ENCODE measurements around the gene UBL4A.

Gene UBL4A

DNA sequence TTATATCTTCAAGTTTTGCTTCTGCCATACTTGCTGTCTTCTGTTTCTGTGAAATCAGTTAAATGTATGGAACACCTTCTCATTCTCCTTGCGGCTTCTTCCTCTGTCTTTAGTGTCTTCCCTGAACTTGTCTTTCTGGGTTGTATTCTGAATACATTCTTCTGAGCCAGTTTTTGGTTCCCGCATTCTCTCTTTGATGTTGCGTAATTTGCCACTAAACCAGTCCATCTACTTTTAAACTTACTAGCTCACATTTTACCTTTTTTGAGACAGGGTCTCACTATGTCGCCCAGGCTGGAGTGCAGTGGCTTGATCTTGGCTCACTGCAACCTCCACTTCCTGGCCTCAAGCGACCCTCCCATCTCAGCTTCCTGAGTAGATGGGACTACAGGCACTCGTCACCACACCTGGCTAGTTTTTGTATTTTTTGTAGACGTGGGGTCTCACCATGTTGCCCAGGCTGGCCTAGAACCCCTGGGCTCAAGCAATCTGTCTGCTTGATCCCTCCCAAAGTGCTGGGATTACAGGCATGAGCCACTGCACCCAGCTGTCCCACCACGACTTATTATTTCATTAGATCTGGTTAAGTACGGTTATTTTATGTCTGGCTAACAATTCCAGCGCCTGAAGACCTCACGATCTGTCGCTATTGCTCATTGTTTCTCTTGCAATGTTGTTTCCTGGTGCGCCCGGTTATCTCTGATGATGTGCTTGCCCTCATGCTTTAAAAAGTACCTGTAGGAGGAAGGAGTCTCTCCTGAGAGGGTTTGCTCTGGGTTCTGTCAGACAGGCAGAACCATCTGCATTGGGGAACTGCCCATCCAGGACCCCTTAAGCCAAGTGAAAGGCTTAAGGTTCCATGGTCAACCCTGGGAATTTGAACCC is 39.4 kb upstream of the UBL4A start:
- Histone ChIP-seq H3K36me3 (no peaks in the 10 kb centered on the region), H3K4me2 (no peak overlapping the region), H3K27me3 (peaks cover 67% of the 10 kb centered on the region), H3K4me1 (peaks cover 13% of the 10 kb centered on the region), H3K27ac (no peak overlapping the region), H3K4me3 (no peak overlapping the region), H4K20me1 (peaks cover 9% of the 10 kb centered on the region; the same call in 1 of the 2 replicates), H3K9ac (no peak overlapping the region), H3K9me3 (no peaks in the 10 kb centered on the region)
- peak; percentile 72 for TF ChIP-seq Cebpa-rat (IDR thresholded peaks at IDR 0.05)

DNA sequence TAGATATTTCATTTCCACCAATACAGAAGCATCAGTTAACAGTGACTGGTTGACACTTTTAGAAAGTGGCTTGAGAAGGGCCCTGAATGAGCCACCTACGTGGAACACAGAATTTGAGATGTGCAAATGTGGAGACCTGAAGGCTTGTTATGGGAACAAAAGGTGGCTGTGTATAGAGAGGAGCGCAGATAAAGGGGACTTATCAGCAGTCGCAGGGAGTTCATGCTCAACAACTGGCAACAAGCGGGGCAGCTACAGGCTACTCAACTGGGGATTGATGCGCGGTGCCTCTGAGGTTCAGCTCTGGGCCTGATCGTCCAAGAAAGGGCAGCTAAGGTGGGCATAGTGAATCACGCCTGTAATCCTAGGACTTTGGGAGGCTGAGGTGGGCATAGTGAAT is 33.0 kb upstream of the UBL4A start:
- Histone ChIP-seq H3K27me3 (peaks cover 42% of the 10 kb centered on the region; the same call in 1 of the 2 replicates), H3K27ac (no peak overlapping the region), H3K4me3 (no peak overlapping the region), H3K9me3 (0 out of 2 replicates have a peak, but pooled peaks cover 18% of the 10 kb centered on the region), H3K36me3 (no peaks in the 10 kb centered on the region), H4K20me1 (no peaks in the 10 kb centered on the region), H3K9ac (no peak overlapping the region), H3K4me1 (peaks cover 15% of the 10 kb centered on the region), H3K4me2 (no peak overlapping the region)
- no peak for TF ChIP-seq Cebpa-rat (IDR thresholded peaks at IDR 0.05)

DNA sequence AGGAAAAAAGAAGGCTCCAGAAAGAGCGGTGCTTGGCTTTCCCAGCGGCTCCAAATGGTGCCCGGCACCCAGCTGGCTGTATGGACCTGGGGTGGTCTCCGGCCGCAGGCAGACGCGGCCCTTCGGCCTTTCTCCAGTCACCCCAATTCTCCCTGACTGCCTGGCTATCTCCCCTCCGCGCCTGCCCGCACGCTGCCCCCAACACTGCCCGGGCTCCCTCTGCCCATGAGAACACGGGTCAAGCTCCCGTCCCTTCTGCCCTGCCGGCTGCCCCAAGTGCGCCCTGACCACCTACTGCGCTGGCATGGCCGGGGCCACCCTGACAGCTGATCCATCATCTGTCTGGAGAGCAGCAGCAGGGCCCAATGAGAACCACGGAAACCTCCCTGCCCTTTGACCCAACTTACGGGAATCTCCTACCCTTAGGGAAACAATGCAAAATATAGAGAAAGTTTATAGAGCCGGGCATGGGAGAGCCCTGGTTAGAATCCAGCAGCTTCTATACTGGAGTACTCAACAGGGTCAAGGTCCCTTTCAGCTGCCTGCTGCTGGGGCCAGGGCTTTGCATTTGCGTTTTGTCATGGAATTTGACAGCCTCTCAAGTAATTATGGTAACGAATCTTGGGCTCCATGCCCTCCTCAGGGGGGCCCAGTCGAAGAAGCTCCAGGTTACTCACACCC is 30.8 kb upstream of the UBL4A start:
- Histone ChIP-seq H3K9ac (no peak overlapping the region), H4K20me1 (no peaks in the 10 kb centered on the region), H3K27me3 (peaks cover 29% of the 10 kb centered on the region), H3K9me3 (0 out of 2 replicates have a peak, but pooled peaks cover 18% of the 10 kb centered on the region), H3K27ac (no peak overlapping the region), H3K4me3 (no peak overlapping the region; the same call in 1 of the 2 replicates), H3K4me1 (peaks cover 32% of the 10 kb centered on the region), H3K4me2 (peak overlapping the region; percentile 80), H3K36me3 (peaks cover 6% of the 10 kb centered on the region; the same call in 1 of the 2 replicates)
- TF ChIP-seq Cebpa-rat (IDR thresholded peaks at IDR 0.05), result no peak

DNA sequence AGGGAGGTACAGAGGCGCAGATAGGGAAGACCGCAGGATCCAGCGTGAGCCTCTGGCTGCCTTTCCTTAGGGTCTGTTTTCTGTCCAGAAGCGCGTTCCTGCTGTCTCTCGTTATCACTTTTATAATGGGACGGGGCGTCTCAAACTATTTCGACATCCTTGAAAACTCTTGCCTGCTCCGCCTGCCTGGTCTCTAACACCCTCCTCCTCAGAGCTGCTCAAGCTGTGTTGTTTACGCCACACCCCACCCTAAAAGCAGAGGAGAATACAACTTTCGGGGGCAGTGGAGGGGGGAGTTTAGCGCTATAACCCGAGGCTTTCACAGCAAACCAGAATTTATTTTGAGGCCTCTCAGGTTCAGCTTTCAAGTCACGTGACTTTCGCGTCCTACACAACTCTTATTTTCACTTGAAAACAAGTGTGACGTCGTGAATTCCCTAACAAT is 30.3 kb upstream of the UBL4A start:
- Histone ChIP-seq H3K4me2 (peak overlapping the region; percentile 80), H3K4me1 (peaks cover 38% of the 10 kb centered on the region), H3K36me3 (peaks cover 8% of the 10 kb centered on the region; the same call in 1 of the 2 replicates), H4K20me1 (no peaks in the 10 kb centered on the region), H3K9me3 (0 out of 2 replicates have a peak, but pooled peaks cover 18% of the 10 kb centered on the region), H3K27ac (peak overlapping the region; percentile 71), H3K27me3 (peaks cover 30% of the 10 kb centered on the region), H3K9ac (peak overlapping the region; percentile 67), H3K4me3 (peak overlapping the region; percentile 76)
- no peak for TF ChIP-seq Cebpa-rat (IDR thresholded peaks at IDR 0.05)

DNA sequence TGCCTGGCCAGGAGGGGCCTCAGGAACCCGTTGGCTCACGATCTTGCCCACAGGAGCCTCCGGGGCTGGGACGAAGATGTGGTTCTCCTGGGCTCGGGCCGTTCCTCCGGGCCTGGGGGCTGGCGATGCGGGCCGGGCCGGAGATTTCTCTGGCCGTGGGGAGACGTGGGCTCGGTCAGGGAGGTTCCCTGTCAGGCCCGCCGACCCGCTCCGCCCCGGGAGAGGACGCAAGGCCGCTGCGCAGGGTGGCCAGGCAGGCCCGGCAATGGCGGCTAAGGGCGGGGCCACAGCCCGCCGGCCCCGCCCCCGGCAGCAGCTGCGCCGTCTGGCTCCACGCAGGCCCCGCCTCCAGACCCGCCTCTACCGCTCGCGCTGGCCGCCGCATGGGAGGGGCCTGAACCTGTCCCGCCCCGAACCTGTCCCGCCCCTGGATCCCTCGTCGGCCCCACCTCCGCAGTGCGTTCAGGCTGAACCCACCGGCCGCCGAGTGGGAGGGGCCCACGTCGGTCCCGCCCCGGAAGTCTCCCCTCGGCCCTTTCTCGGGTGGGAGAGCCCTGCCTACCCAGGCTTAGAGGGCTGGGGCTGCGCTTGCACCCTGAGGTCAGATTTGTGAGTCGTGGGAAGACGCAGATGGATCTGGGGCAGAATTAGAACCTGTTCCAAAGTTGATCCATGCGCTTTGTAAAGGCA is 29.7 kb upstream of the UBL4A start, which contains the start of gene FAM3A:
Gene FAM3A, minus strand, starts transcription at position 267 of the 690 bp plus-strand sequence. CDS start 460 bp downstream, outside the sequence.
- Histone ChIP-seq H3K36me3 (peaks cover 9% of the 10 kb centered on the region; the same call in 1 of the 2 replicates), H3K27me3 (peaks cover 35% of the 10 kb centered on the region), H3K9ac (peak within 1 kb of the TSS; percentile 90), H3K4me1 (peaks cover 43% of the 10 kb centered on the region), H3K9me3 (0 out of 2 replicates have a peak, but pooled peaks cover 18% of the 10 kb centered on the region), H3K27ac (peak within 1 kb of the TSS; percentile 90), H3K4me3 (peak within 1 kb of the TSS; percentile 76), H3K4me2 (peak within 1 kb of the TSS; percentile 80), H4K20me1 (no peaks in the 10 kb centered on the region)
- TF ChIP-seq Cebpa-rat (IDR thresholded peaks at IDR 0.05), result no peak

DNA sequence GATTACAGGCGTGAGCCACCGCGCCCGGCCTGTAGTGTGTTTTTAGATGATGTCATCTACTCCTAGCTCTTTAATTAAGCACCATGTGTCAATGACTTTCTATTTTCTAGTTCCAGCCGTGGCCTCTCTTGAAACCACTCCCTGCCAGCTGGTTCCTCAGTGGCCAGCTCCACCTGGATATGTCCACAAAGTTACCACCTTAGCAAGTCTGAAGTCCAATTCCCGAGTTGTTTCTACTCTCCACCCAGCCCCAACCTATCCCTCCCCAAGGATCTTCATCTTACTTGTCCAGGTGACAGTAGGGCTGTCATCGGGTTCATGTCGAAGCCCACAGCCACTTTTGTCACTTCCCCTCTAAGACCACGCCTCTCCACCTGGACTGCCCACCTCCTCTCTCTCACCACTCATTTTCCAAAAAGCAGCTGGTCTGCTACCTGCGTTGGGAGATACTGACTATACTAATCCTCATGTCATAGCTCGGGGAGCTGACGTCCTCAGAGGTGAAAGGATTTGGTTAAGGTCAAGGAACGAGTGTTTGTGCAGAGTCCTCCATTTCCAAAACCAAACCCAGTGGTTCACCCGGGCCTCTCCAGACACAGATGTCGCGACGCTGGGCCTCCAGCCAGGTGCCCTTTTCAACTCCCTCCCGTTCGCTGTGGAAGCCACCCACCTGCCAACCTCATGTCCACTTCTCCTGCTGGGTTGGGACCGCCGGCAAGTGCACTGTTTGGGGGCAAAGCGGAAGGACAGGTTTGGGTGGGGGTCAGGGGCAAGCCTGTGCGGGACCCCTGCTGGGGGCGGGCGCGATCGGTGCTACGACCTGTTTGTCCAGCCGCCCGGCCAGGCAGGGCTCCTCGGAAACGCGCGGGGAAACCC is 28.9 kb upstream of the UBL4A start:
- peaks cover 44% of the 10 kb centered on the region for H3K4me1 ChIP-seq
- H3K27me3 ChIP-seq, result peaks cover 36% of the 10 kb centered on the region
- H3K9ac ChIP-seq, result peak overlapping the region; percentile 90
- H3K4me2 ChIP-seq, result peak overlapping the region; percentile 74
- peak overlapping the region; percentile 90 for H3K27ac ChIP-seq
- H3K36me3 ChIP-seq, result peaks cover 9% of the 10 kb centered on the region; the same call in 1 of the 2 replicates
- no peak for TF ChIP-seq Cebpa-rat (IDR thresholded peaks at IDR 0.05)
- peak overlapping the region; percentile 76 for H3K4me3 ChIP-seq
- H3K9me3 ChIP-seq, result 0 out of 2 replicates have a peak, but pooled peaks cover 18% of the 10 kb centered on the region
- no peaks in the 10 kb centered on the region for H4K20me1 ChIP-seq

DNA sequence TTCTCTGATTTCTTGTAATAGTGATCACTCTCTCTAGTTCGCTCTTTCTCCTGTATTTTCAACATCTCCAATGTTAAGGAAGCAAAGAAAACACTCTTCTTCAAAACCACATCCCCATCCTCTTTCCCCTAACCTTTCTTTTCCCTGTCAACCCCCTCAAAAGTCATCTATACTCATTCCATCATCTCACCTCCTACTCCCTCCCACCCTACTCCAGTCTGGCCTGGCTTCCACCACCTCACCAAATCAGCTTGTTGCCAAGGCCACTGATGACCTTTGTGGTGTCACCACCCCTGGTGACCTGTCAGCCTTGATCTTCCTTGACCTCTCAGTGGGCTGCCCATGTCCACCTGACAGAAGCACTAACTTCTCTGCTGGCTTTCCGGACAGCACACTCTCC is 27.3 kb upstream of the UBL4A start:
- Histone ChIP-seq H3K4me3 (no peak overlapping the region), H3K4me2 (no peak overlapping the region), H3K9me3 (peaks cover 32% of the 10 kb centered on the region), H3K36me3 (peaks cover 23% of the 10 kb centered on the region; the same call in 1 of the 2 replicates), H3K27ac (no peak overlapping the region), H3K9ac (no peak overlapping the region), H3K4me1 (peaks cover 44% of the 10 kb centered on the region), H3K27me3 (peaks cover 45% of the 10 kb centered on the region), H4K20me1 (no peaks in the 10 kb centered on the region)
- no peak for TF ChIP-seq Cebpa-rat (IDR thresholded peaks at IDR 0.05)

DNA sequence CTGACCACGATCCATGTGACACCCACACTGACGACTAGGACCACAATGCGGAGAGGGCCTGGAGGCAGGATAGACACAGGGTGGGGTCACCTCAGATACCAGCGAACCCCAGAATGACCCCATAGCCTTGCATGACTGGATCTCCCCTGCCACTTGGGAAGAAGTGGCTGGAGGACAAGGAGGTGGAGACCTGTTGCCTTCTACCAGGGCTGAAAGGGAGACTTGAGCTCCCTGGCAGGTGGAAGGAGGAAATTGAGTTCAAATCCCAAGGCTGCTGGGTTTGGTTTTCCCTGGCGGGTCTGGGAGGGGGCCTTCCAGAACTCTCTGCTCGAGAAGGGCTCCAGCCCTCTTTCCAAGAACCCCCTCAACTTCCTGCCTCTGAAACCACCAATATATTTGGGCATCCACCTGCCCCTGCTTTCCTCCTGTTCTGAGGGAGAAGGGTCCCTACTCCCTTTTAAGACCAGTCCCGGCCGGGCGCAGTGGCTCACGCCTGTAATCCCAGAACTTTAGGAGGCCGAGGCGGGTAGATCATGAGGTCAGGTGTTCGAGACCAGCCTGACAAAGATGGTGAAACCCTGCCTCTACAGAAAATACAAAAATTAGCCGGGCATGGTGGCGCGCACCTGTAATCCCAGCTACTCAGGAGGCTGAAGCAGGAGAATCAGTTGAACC is 26.6 kb upstream of the UBL4A start:
- Histone ChIP-seq H3K36me3 (peaks cover 27% of the 10 kb centered on the region; the same call in 1 of the 2 replicates), H3K27me3 (peaks cover 41% of the 10 kb centered on the region), H4K20me1 (no peaks in the 10 kb centered on the region), H3K27ac (no peak overlapping the region), H3K4me2 (no peak overlapping the region), H3K9me3 (peaks cover 33% of the 10 kb centered on the region), H3K9ac (no peak overlapping the region), H3K4me3 (no peak overlapping the region), H3K4me1 (peaks cover 44% of the 10 kb centered on the region)
- TF ChIP-seq Cebpa-rat (IDR thresholded peaks at IDR 0.05), result no peak

Measured in BLaER1 (cell line).